Colonic mucosa (tissue), 4 donors: ENCODE data around the gene PRKCE. TPM values are rescaled to one million over a fixed set of nuclear protein-coding genes. Genes with fewer than 3 reads are reported as not detected.

Experiments
- DNase-seq: peaks from one replicate; pipeline ENCODE4 v3.0.0-alpha.2; 2020
- H3K27ac ChIP-seq: fragments of 200-600 bp; one replicate; pipeline ENCODE4 v1.8.0; 2021
- H3K27me3 ChIP-seq: fragments of 200-600 bp; one replicate; pipeline ENCODE4 v1.8.0; 2021
- H3K36me3 ChIP-seq: fragments of 200-600 bp; one replicate; pipeline ENCODE4 v1.8.0; 2021
- H3K4me1 ChIP-seq: fragments of 200-600 bp; one replicate; pipeline ENCODE4 v1.8.0; 2021; ENCODE audit warnings: mild to moderate bottlenecking
- H3K4me3 ChIP-seq: fragments of 200-600 bp; one replicate; pipeline ENCODE4 v1.8.0; 2021
- H3K9ac ChIP-seq, 2 donors: one replicate each; pipeline ENCODE4 v1.7.0; 2013; ENCODE audit warnings: control low read depth in 2 of 2, low read depth in 2 of 2, low read length in 2 of 2
- H3K9me3 ChIP-seq: fragments of 200-600 bp; one replicate; pipeline ENCODE4 v1.8.0; 2021
- intact Hi-C: fragments of 100-400 bp; cut with DNase I; formaldehyde crosslinking; loops from one replicate; pipeline ENCODE4 v1.14.1; 2022
- total RNA-seq, 2 donors: library from RNA; stranded (reverse); fragmentation: NEBNext Ultra II Directional in 1 of 2; extraction: Animal tissue kit (Norgen Biotek cat#: 25700) in 1 of 2; gene quantifications; one replicate each; pipeline ENCODE4 v1.2.1, GENCODE V29; 2021
- TF ChIP-seq, protein P1 (sequence below): fragments of 200-600 bp; IDR thresholded peaks from one replicate; pipeline ENCODE4 v1.8.0; 2022; ENCODE audit warnings: antibody characterized with exemption, mild to moderate bottlenecking
- donor health status: healthy.
- donor health status: DM: no; HTN: no; CAD: no.
- donor health status: DM: no; HTN: no; CAD: no.

PRKCE gene
- total RNA-seq, 2 donors from 2014 or later, result 17.5 to 25.8 TPM

GRCh38 chr2:46020416-46020815, 368.9 kb downstream of the PRKCE start:
- no peak for DNase-seq
- no peaks in the 10 kb centered on the region for H3K4me1 ChIP-seq
- H3K27ac ChIP-seq, result no peak overlapping the region
- H3K9ac ChIP-seq, result no peak overlapping the region
- TF ChIP-seq, protein P1, sequence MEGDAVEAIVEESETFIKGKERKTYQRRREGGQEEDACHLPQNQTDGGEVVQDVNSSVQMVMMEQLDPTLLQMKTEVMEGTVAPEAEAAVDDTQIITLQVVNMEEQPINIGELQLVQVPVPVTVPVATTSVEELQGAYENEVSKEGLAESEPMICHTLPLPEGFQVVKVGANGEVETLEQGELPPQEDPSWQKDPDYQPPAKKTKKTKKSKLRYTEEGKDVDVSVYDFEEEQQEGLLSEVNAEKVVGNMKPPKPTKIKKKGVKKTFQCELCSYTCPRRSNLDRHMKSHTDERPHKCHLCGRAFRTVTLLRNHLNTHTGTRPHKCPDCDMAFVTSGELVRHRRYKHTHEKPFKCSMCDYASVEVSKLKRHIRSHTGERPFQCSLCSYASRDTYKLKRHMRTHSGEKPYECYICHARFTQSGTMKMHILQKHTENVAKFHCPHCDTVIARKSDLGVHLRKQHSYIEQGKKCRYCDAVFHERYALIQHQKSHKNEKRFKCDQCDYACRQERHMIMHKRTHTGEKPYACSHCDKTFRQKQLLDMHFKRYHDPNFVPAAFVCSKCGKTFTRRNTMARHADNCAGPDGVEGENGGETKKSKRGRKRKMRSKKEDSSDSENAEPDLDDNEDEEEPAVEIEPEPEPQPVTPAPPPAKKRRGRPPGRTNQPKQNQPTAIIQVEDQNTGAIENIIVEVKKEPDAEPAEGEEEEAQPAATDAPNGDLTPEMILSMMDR, result no peak
- no peaks in the 10 kb centered on the region for H3K27me3 ChIP-seq
- H3K4me3 ChIP-seq, result no peak overlapping the region
- H3K9me3 ChIP-seq, result no peaks in the 10 kb centered on the region
- H3K36me3 ChIP-seq, result no peaks in the 10 kb centered on the region
- intact Hi-C loops, result no loop called here

- no peaks in the 10 kb centered on the region for H3K36me3 ChIP-seq
- no peak overlapping the region for H3K27ac ChIP-seq
- intact Hi-C loops, result no loop called here
- H3K27me3 ChIP-seq, result no peaks in the 10 kb centered on the region
- no peak overlapping the region for H3K4me3 ChIP-seq
- no peak for DNase-seq
- TF ChIP-seq, protein P1, result no peak
- no peaks in the 10 kb centered on the region for H3K9me3 ChIP-seq
- H3K4me1 ChIP-seq, result no peaks in the 10 kb centered on the region
- no peak overlapping the region for H3K9ac ChIP-seq
Observed at GRCh38 chr2:46023165-46023854, 371.8 kb downstream of the PRKCE start.

GRCh38 chr2:46024146-46024779, 372.8 kb downstream of the PRKCE start:
- intact Hi-C loops, result no loop called here
- H3K4me3 ChIP-seq, result no peak overlapping the region

GRCh38 chr2:46025081-46025480, 373.6 kb downstream of the PRKCE start:
- H3K27ac ChIP-seq, result no peak overlapping the region
- intact Hi-C loops, result no loop called here
- no peaks in the 10 kb centered on the region for H3K4me1 ChIP-seq
- DNase-seq, result no peak
- TF ChIP-seq, protein P1, result no peak
- no peaks in the 10 kb centered on the region for H3K9me3 ChIP-seq
- H3K36me3 ChIP-seq, result no peaks in the 10 kb centered on the region
- no peak overlapping the region for H3K9ac ChIP-seq
- H3K4me3 ChIP-seq, result no peak overlapping the region
- H3K27me3 ChIP-seq, result no peaks in the 10 kb centered on the region

More at GRCh38 chr2:46024146-46024779, 372.8 kb downstream of the PRKCE start:
- Histone ChIP-seq H3K9me3 (no peaks in the 10 kb centered on the region), H3K27me3 (no peaks in the 10 kb centered on the region), H3K4me1 (no peaks in the 10 kb centered on the region), H3K9ac (no peak overlapping the region), H3K27ac (no peak overlapping the region), H3K36me3 (no peaks in the 10 kb centered on the region)
- DNase-seq, result no peak
- TF ChIP-seq, protein P1, result no peak

- no peaks in the 10 kb centered on the region for H3K4me1 ChIP-seq
- H3K27me3 ChIP-seq, result no peaks in the 10 kb centered on the region
- TF ChIP-seq, protein P1, result no peak
- no peak for DNase-seq
- no peaks in the 10 kb centered on the region for H3K36me3 ChIP-seq
- H3K9ac ChIP-seq, result no peak overlapping the region
- intact Hi-C loops, result no loop called here
- H3K9me3 ChIP-seq, result no peaks in the 10 kb centered on the region
- H3K4me3 ChIP-seq, result no peak overlapping the region
- H3K27ac ChIP-seq, result no peak overlapping the region
Observed at GRCh38 chr2:46025676-46026075, 374.2 kb downstream of the PRKCE start.
